ENCODE results near the gene SRSF6. TPM values are rescaled to one million over a fixed set of nuclear protein-coding genes. Genes with fewer than 3 reads are reported as not detected.

Gene SRSF6
- total RNA-seq, 1 experiment from 2014 or later: 202 TPM

GRCh38 chr20:43430265-43431133 lies 27.2 kb upstream of the SRSF6 start:
- DNase-seq: no peak
- CTCF ChIA-PET: interaction anchor here (0.6 kb wide), 2 partner anchors 14 to 235 kb away, joined by 3 to 8 read pairs; no protein-coding TSS in a partner anchor
- no peaks in the 10 kb centered on the region for H3K36me3 Mint-ChIP-seq (ENCODE audit: insufficient read depth, unreplicated experiment)
- H3K27ac Mint-ChIP-seq (ENCODE audit: unreplicated experiment): no peak overlapping the region
- peaks cover 94% of the 10 kb centered on the region for H3K27me3 Mint-ChIP-seq (ENCODE audit: unreplicated experiment)
- intact Hi-C loops (cut with micrococcal nuclease; ENCODE audit: unreplicated experiment): no loop called here
- peaks cover 7% of the 10 kb centered on the region for H3K4me1 Mint-ChIP-seq (ENCODE audit: low read depth, unreplicated experiment)
- no TSS peak for BruUV-seq (replicated peaks)
- H3K9me3 Mint-ChIP-seq (ENCODE audit: low read depth, unreplicated experiment): no peaks in the 10 kb centered on the region
- H3K4me3 Mint-ChIP-seq (ENCODE audit: low read depth, unreplicated experiment): no peak overlapping the region
- no peak for TF ChIP-seq CTCF (IDR thresholded peaks at IDR 0.05; ENCODE audit: unreplicated experiment)

DNA sequence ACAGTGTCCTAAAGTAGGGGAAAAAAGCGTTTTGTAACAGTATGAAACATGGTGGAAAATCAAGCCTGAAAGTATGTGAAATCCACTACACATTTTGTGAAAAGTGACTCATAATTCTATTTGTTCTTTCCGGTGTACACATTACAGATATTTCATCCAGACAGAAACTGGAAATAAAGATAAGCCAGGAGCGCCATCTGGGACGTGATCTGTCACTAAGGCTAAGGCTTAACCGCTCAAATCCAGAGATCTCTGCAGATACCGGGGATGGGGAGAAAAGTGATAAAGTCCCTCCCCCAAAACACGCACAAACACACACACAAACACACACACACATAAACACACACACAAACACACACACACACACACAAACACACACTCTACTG lies 26.6 kb upstream of the SRSF6 start:
- Mint-ChIP-seq H3K9me3 (ENCODE audit: low read depth, unreplicated experiment) (no peaks in the 10 kb centered on the region), H3K4me1 (ENCODE audit: low read depth, unreplicated experiment) (peaks cover 7% of the 10 kb centered on the region), H3K27ac (ENCODE audit: unreplicated experiment) (no peak overlapping the region), H3K36me3 (ENCODE audit: insufficient read depth, unreplicated experiment) (no peaks in the 10 kb centered on the region), H3K4me3 (ENCODE audit: low read depth, unreplicated experiment) (no peak overlapping the region), H3K27me3 (ENCODE audit: unreplicated experiment) (peaks cover 94% of the 10 kb centered on the region)
- intact Hi-C loops (cut with micrococcal nuclease; ENCODE audit: unreplicated experiment): no loop called here
- CTCF ChIA-PET: no interaction called here
- TF ChIP-seq CTCF (IDR thresholded peaks at IDR 0.05; ENCODE audit: unreplicated experiment): no peak
- no peak for DNase-seq
- BruUV-seq (replicated peaks): no TSS peak

DNA sequence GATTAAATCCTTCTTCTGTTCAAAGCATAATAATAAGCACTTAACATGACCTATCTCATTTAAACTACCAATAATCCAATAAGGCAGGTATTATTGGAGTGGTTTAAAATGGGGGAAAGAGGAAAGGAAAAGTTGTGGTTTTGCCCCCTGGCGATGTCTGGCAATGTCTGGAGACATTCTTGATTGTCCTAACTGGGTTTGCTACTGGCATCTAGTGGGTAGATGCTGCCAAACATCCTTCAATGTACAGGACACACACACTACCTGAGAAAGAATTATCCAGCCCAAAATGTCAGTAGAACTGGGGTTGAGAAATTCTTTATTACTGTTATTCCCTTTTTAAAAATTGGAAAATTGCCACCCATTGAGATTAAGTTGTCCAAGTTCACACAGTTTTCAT lies 25.2 kb upstream of the SRSF6 start:
- Mint-ChIP-seq H3K4me3 (ENCODE audit: low read depth, unreplicated experiment) (no peak overlapping the region), H3K27me3 (ENCODE audit: unreplicated experiment) (peaks cover 94% of the 10 kb centered on the region), H3K27ac (ENCODE audit: unreplicated experiment) (no peak overlapping the region), H3K9me3 (ENCODE audit: low read depth, unreplicated experiment) (no peaks in the 10 kb centered on the region), H3K4me1 (ENCODE audit: low read depth, unreplicated experiment) (peaks cover 7% of the 10 kb centered on the region), H3K36me3 (ENCODE audit: insufficient read depth, unreplicated experiment) (no peaks in the 10 kb centered on the region)
- BruUV-seq (replicated peaks): no TSS peak
- CTCF ChIA-PET: no interaction called here
- TF ChIP-seq CTCF (IDR thresholded peaks at IDR 0.05; ENCODE audit: unreplicated experiment): no peak
- intact Hi-C loops (cut with micrococcal nuclease; ENCODE audit: unreplicated experiment): no loop called here
- no peak for DNase-seq

DNA sequence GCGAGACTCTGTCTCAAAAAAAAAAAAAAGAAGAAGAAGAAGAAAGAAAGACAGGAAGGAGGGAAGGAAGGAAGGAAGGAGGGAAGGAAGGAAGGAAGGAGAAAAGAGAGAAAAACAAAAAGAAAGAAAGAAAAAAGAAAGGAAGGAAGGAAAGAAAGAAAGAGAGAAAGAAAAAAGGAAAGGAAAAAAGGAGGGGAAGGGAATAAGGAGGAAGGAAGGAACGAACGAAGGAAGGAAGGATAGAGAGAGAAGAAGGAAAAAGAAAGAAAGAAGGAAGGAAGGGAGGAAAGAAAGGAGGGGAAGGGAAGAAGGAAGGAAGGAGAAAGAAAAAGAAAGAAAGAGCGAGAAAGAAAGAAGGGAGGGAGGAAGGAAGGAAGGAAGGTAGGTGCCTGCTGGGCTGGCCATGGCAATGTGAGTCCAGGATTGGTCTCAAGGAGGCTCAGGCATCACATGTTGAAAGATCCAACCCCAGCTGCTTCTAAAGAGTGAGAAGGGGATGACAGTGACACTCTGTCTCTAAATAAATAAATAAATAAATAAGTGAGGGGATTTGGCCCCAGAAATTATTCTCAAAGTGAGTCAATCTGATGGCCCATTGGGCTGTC lies 24.3 kb upstream of the SRSF6 start:
- no TSS peak for BruUV-seq (replicated peaks)
- no peak overlapping the region for H3K4me3 Mint-ChIP-seq (ENCODE audit: low read depth, unreplicated experiment)
- intact Hi-C loops (cut with micrococcal nuclease; ENCODE audit: unreplicated experiment): no loop called here
- H3K27me3 Mint-ChIP-seq (ENCODE audit: unreplicated experiment): peaks cover 90% of the 10 kb centered on the region
- TF ChIP-seq CTCF (IDR thresholded peaks at IDR 0.05; ENCODE audit: unreplicated experiment): no peak
- peaks cover 7% of the 10 kb centered on the region for H3K4me1 Mint-ChIP-seq (ENCODE audit: low read depth, unreplicated experiment)
- H3K36me3 Mint-ChIP-seq (ENCODE audit: insufficient read depth, unreplicated experiment): no peaks in the 10 kb centered on the region
- H3K27ac Mint-ChIP-seq (ENCODE audit: unreplicated experiment): no peak overlapping the region
- CTCF ChIA-PET: no interaction called here
- DNase-seq: no peak
- no peaks in the 10 kb centered on the region for H3K9me3 Mint-ChIP-seq (ENCODE audit: low read depth, unreplicated experiment)

All from Calu3 (cell line).